Ascending aorta (tissue), 2 donors: Measurements from ENCODE around the gene ABHD17C. TPM values are rescaled to one million over a fixed set of nuclear protein-coding genes. Genes with fewer than 3 reads are reported as not detected.
"Not testable (repeated sequence)": the region's sequence is repeated elsewhere in the genome, so short reads cannot be mapped to it uniquely, and the experiment has no call there.

Experiments used
- DNase-seq, 2 donors: peaks; one replicate each; pipeline ENCODE4 v3.0.0-alpha.2; 2019; ENCODE audit warnings: low spot score in 2 of 2
- H3K27ac ChIP-seq, 2 donors: fragments of 200-600 bp; sonication (generic); one replicate each; pipeline ENCODE4 v1.5.1; 2016 to 2017; ENCODE audit warnings: mild to moderate bottlenecking in 1 of 2
- H3K27me3 ChIP-seq: fragments of 200-600 bp; sonication (generic); one replicate; pipeline ENCODE4 v1.5.1; 2017
- H3K36me3 ChIP-seq, 2 donors: fragments of 200-600 bp; sonication (generic); one replicate each; pipeline ENCODE4 v1.5.1; 2016
- H3K4me1 ChIP-seq, 2 donors: fragments of 200-600 bp; sonication (generic); one replicate each; pipeline ENCODE4 v1.5.1; 2016 to 2017; ENCODE audit warnings: mild to moderate bottlenecking in 1 of 2
- H3K4me3 ChIP-seq, 2 donors: fragments of 200-600 bp; sonication (generic); one replicate each; pipeline ENCODE4 v1.5.1; 2016 to 2017; ENCODE audit warnings: mild to moderate bottlenecking in 1 of 2
- H3K9me3 ChIP-seq, 2 donors: fragments of 200-600 bp; sonication (generic); one replicate each; pipeline ENCODE4 v1.5.1; 2016
- intact Hi-C: fragments of 100-400 bp; cut with DNase I; formaldehyde crosslinking; loops from one replicate; pipeline ENCODE4 v1.15.1; 2023
- total RNA-seq: library from RNA; depleted of rRNA; stranded (reverse); fragments of >200 nt; gene quantifications from one replicate; pipeline ENCODE4 v1.1.0, GENCODE V29; 2016
- TF ChIP-seq, protein P1 (sequence below), 3 experiments: fragments of 200-600 bp in 2 of 3; fragments of 450-650 bp in 1 of 3; sonication (generic) in 2 of 3; IDR thresholded peaks; one replicate each; pipeline ENCODE4 v1.5.1; 2016 to 2019; ENCODE audit warnings: antibody characterized with exemption in 3 of 3, mild to moderate bottlenecking in 1 of 3, moderate library complexity in 1 of 3

ABHD17C gene
- total RNA-seq, 1 donor from 2014 or later: 0.96 TPM

DNA sequence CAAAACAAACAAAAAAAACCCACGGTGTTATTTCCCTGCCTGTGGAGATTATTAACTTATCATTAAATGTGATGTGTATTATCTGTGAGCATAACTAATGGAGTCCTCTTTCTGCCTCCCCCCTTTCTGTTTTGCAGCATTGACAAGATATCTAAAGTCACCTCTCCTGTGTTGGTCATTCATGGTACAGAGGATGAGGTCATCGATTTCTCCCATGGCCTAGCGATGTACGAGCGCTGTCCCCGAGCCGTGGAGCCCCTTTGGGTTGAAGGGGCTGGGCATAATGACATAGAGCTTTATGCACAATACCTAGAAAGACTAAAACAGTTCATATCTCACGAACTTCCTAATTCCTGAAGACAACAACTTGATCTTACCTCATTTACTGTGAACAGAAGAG lies 58.9 kb downstream of the ABHD17C start:
- Histone ChIP-seq H3K27ac (no peak overlapping the region), H3K4me3 (no peak overlapping the region), H3K36me3 (peaks cover 6% of the 10 kb centered on the region in 2 donors), H3K9me3 (no peaks in the 10 kb centered on the region), H3K4me1 (no peaks in the 10 kb centered on the region), H3K27me3 (no peaks in the 10 kb centered on the region)
- no peak for DNase-seq
- intact Hi-C loops: no loop called here
- TF ChIP-seq, protein P1, sequence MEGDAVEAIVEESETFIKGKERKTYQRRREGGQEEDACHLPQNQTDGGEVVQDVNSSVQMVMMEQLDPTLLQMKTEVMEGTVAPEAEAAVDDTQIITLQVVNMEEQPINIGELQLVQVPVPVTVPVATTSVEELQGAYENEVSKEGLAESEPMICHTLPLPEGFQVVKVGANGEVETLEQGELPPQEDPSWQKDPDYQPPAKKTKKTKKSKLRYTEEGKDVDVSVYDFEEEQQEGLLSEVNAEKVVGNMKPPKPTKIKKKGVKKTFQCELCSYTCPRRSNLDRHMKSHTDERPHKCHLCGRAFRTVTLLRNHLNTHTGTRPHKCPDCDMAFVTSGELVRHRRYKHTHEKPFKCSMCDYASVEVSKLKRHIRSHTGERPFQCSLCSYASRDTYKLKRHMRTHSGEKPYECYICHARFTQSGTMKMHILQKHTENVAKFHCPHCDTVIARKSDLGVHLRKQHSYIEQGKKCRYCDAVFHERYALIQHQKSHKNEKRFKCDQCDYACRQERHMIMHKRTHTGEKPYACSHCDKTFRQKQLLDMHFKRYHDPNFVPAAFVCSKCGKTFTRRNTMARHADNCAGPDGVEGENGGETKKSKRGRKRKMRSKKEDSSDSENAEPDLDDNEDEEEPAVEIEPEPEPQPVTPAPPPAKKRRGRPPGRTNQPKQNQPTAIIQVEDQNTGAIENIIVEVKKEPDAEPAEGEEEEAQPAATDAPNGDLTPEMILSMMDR (IDR thresholded peaks at IDR 0.05): no peak

DNA sequence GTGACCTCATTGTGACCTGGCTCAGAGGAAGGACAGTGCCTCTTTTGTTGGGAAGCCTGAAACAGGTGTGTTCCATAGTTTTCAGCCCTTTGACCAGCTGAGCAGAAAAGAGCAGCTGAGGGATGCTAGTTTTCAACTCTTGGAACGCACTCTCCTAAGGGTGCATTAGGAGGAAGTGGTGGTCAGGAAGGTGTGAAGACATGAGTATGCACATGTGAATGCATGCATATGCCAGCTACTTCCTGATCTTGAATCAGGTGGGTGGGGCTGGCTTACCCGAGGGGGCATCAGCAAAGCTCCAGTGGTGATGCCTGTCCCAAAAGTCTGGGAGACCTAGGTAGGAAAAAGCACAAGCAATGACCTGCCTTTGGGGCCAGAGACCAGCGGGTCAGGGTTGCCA lies 60.8 kb downstream of the ABHD17C start:
- DNase-seq: no peak
- TF ChIP-seq, protein P1 (IDR thresholded peaks at IDR 0.05): no peak
- no peaks in the 10 kb centered on the region for H3K9me3 ChIP-seq
- H3K4me1 ChIP-seq: no peaks in the 10 kb centered on the region
- H3K27ac ChIP-seq: no peak overlapping the region
- H3K27me3 ChIP-seq: no peaks in the 10 kb centered on the region
- intact Hi-C loops: no loop called here
- H3K4me3 ChIP-seq: no peak overlapping the region
- H3K36me3 ChIP-seq: peaks cover 3 to 6% of the 10 kb centered on the region in 2 donors

DNA sequence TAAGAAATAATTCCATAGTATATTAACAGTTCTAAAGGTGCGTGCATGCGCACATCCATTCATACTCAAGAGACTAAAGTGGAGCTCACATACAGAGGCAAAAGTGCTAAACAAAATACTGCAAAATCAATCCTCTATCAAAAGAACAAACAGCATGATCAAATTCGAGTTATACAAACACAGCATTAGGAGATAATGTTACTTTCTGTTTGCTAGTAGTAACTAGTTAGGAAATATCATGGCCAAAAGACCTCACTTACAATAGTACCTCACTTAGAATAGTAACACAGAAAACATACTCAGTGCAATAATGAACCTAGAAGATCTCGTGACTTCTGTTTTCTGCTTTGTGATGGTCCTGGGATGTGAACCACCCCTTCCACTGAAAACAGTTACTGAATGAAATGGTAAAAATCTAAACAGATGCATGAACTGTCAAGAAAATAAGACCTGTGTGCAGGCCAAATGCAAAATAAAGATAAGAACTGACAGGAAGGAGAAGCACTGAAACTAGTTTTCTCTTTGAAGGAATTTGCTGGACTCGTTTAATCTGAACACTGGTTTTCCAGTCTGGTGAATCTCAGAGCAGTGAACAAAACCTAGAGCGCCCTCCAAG lies 63.1 kb downstream of the ABHD17C start:
- Histone ChIP-seq H3K27me3 (no peaks in the 10 kb centered on the region), H3K9me3 (no peaks in the 10 kb centered on the region), H3K36me3 (peaks cover 0 to 6% of the 10 kb centered on the region in 2 donors), H3K27ac (no peak overlapping the region), H3K4me3 (no peak overlapping the region), H3K4me1 (no peaks in the 10 kb centered on the region)
- intact Hi-C loops: no loop called here
- TF ChIP-seq, protein P1 (IDR thresholded peaks at IDR 0.05): no peak
- DNase-seq: no peak

DNA sequence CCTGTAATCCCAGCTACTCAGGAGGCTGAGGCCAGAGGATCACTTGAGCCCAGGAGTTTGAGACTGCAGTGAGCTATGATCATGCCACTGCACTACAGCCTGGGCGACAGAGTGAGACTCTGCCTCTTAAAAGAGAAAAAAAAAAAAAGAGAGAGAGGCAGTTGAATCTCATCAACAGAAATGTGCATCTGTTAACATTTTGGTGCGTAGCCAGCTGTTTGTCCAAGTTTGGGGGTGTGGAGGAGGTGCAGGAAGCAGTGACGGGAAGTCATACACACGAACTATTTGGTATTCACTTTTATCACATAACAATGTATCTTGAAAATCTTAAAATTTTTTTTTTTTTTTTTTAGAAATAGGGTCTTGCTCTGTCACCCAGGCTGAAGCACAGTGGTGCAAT lies 65.8 kb downstream of the ABHD17C start:
- TF ChIP-seq, protein P1 (IDR thresholded peaks at IDR 0.05): no peak
- H3K9me3 ChIP-seq: no peaks in the 10 kb centered on the region
- intact Hi-C loops: no loop called here
- H3K4me1 ChIP-seq: no peaks in the 10 kb centered on the region
- no peak for DNase-seq
- no peak overlapping the region for H3K4me3 ChIP-seq
- no peak overlapping the region for H3K27ac ChIP-seq
- no peaks in the 10 kb centered on the region for H3K27me3 ChIP-seq
- H3K36me3 ChIP-seq: no peaks in the 10 kb centered on the region

DNA sequence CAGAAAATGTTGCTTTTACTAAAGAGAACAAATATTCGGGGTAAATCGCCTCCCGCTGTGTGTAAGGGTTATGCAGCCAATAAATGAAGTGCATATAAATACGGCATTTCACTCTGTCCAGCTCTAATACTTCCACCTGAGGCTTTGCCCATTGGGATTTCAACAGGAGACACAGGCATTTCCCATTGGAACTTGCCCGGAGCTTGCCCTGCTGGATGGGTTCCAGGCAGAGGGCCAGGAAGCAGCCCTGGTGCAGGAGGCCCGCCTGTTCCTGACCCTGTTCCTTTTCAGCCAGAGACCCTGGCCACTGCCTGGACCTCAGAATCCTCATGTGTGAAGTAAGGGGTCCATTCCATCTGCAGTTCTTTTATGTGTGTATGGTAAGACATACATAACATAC lies 66.6 kb downstream of the ABHD17C start:
- no peak overlapping the region for H3K27ac ChIP-seq
- no peak overlapping the region for H3K4me3 ChIP-seq
- no peaks in the 10 kb centered on the region for H3K27me3 ChIP-seq
- intact Hi-C loops: no loop called here
- TF ChIP-seq, protein P1 (IDR thresholded peaks at IDR 0.05): no peak
- H3K4me1 ChIP-seq: no peaks in the 10 kb centered on the region
- H3K9me3 ChIP-seq: no peaks in the 10 kb centered on the region
- DNase-seq: no peak
- no peaks in the 10 kb centered on the region for H3K36me3 ChIP-seq

DNA sequence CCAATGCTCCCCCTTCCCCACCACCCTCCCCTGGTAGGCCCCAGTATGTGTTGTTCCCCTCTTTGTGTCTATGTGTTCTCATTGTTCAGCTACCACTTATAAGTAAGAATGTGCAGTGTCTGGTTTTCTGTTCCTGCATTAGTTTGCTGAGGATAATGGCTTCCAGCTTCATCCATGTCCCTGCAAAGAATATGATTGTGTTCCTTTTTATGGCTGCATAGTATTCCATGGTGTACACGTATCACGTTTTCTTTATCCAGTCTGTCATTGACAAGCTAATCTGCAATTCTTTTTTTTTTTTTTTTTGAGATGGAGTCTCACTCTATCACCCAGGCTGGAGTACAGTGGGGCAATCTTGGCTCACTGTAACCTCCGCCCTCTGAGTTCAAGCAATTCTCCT lies 68.1 kb downstream of the ABHD17C start:
- DNase-seq, H3K36me3 ChIP-seq, H3K9me3 ChIP-seq, H3K4me1 ChIP-seq, H3K27ac ChIP-seq, intact Hi-C loops, H3K27me3 ChIP-seq, H3K4me3 ChIP-seq: not testable (repeated sequence)
